Measurements from ENCODE around the gene GPC6.

The GPC6 gene

DNA sequence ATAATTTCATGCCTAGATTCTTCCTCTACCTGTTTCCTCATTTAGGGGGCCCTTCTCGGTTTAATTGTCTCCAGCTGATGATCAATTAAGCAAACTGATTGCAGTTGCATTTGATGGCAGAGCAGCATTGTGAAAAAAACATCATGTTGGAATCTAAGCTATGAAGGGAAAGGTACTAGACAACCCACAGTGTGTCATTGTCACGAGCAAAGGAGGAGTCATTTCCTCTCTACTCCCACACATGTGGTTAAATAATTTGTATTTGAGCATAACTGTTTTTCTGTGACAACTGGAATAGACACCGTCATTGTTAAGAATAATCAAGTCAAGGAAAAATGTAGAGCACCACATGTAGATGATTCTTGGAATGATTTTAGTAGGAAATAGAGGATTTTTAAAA, 1012.5 kb downstream of the GPC6 start:
- TF ChIP-seq, protein P1, sequence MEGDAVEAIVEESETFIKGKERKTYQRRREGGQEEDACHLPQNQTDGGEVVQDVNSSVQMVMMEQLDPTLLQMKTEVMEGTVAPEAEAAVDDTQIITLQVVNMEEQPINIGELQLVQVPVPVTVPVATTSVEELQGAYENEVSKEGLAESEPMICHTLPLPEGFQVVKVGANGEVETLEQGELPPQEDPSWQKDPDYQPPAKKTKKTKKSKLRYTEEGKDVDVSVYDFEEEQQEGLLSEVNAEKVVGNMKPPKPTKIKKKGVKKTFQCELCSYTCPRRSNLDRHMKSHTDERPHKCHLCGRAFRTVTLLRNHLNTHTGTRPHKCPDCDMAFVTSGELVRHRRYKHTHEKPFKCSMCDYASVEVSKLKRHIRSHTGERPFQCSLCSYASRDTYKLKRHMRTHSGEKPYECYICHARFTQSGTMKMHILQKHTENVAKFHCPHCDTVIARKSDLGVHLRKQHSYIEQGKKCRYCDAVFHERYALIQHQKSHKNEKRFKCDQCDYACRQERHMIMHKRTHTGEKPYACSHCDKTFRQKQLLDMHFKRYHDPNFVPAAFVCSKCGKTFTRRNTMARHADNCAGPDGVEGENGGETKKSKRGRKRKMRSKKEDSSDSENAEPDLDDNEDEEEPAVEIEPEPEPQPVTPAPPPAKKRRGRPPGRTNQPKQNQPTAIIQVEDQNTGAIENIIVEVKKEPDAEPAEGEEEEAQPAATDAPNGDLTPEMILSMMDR (IDR thresholded peaks at IDR 0.05; ENCODE audit: low read depth, low read length, missing control alignments), result no peak
- Histone ChIP-seq H3K27ac (peak overlapping the region; percentile 31), H3K27me3 (replicated peaks) (no peaks in the 10 kb centered on the region), H3K36me3 (replicated peaks) (no peaks in the 10 kb centered on the region), H3K4me3 (ENCODE audit: low read depth, low read length) (no peak overlapping the region)
- DNase-seq, result peak; percentile 78
- in situ Hi-C loops (cut with HindIII; ENCODE audit: low pct_ligation_motif_present, low sequenced_read_pairs), result no loop called here

- Histone ChIP-seq H3K4me3 (ENCODE audit: low read depth, low read length) (no peak overlapping the region), H3K27me3 (replicated peaks) (no peaks in the 10 kb centered on the region), H3K27ac (no peak overlapping the region), H3K36me3 (replicated peaks) (no peaks in the 10 kb centered on the region)
- no peak for DNase-seq
- TF ChIP-seq, protein P1 (IDR thresholded peaks at IDR 0.05; ENCODE audit: low read depth, low read length, missing control alignments), result no peak
- in situ Hi-C loops (cut with HindIII; ENCODE audit: low pct_ligation_motif_present, low sequenced_read_pairs), result no loop called here
Measured at GRCh38 chr13:94242554-94242953, 1015.9 kb downstream of the GPC6 start.

- H3K4me3 ChIP-seq (ENCODE audit: low read depth, low read length), result no peak overlapping the region
- no peak overlapping the region for H3K27ac ChIP-seq
- no peaks in the 10 kb centered on the region for H3K36me3 ChIP-seq (replicated peaks)
- in situ Hi-C loops (cut with HindIII; ENCODE audit: low pct_ligation_motif_present, low sequenced_read_pairs), result no loop called here
- H3K27me3 ChIP-seq (replicated peaks), result no peaks in the 10 kb centered on the region
- DNase-seq, result no peak
- TF ChIP-seq, protein P1 (IDR thresholded peaks at IDR 0.05; ENCODE audit: low read depth, low read length, missing control alignments), result no peak
Measured at GRCh38 chr13:94243551-94243950, 1016.9 kb downstream of the GPC6 start.

- Histone ChIP-seq H3K27ac (no peak overlapping the region), H3K36me3 (replicated peaks) (no peaks in the 10 kb centered on the region), H3K27me3 (replicated peaks) (no peaks in the 10 kb centered on the region), H3K4me3 (ENCODE audit: low read depth, low read length) (no peak overlapping the region)
- no peak for DNase-seq
- in situ Hi-C loops (cut with HindIII; ENCODE audit: low pct_ligation_motif_present, low sequenced_read_pairs), result no loop called here
- TF ChIP-seq, protein P1 (IDR thresholded peaks at IDR 0.05; ENCODE audit: low read depth, low read length, missing control alignments), result no peak
Measured at GRCh38 chr13:94246495-94246894, 1019.9 kb downstream of the GPC6 start.

DNA sequence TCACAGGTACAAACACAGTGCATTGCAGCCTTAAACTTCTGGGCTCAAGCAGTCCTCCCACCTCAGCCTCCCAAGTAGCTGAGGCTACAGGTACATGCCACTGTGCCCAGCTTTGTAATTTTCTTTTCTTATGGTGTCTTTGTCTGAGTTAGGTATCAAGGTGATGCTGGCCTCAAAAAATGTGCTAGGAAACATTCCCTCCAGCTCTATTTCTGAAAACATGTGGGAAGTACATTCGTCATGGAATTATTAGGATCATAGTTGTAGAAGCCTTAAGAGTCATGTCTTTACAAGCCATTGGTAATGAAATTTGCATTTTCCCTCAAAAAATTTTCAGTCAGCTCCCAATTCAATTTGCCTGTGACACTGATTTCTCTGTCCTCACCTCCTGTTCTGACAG, 1021.3 kb downstream of the GPC6 start:
- no peaks in the 10 kb centered on the region for H3K36me3 ChIP-seq (replicated peaks)
- H3K4me3 ChIP-seq (ENCODE audit: low read depth, low read length), result no peak overlapping the region
- no peaks in the 10 kb centered on the region for H3K27me3 ChIP-seq (replicated peaks)
- no peak overlapping the region for H3K27ac ChIP-seq
- TF ChIP-seq, protein P1 (IDR thresholded peaks at IDR 0.05; ENCODE audit: low read depth, low read length, missing control alignments), result no peak
- no peak for DNase-seq
- in situ Hi-C loops (cut with HindIII; ENCODE audit: low pct_ligation_motif_present, low sequenced_read_pairs), result no loop called here

- in situ Hi-C loops (cut with HindIII; ENCODE audit: low pct_ligation_motif_present, low sequenced_read_pairs), result no loop called here
- H3K27me3 ChIP-seq (replicated peaks), result no peaks in the 10 kb centered on the region
- no peak overlapping the region for H3K27ac ChIP-seq
- H3K36me3 ChIP-seq (replicated peaks), result no peaks in the 10 kb centered on the region
- H3K4me3 ChIP-seq (ENCODE audit: low read depth, low read length), result no peak overlapping the region
- TF ChIP-seq, protein P1 (IDR thresholded peaks at IDR 0.05; ENCODE audit: low read depth, low read length, missing control alignments), result no peak
- no peak for DNase-seq
Measured at GRCh38 chr13:94248454-94249228, 1022.0 kb downstream of the GPC6 start.

All from brain microvascular endothelial cell (primary cell).